Stimulated activated naive CD8-positive, alpha-beta T cell treated with anti-CD3 and anti-CD28 coated beads, Interleukin-15, Interleukin-2, amounts not matched to agents 100 U/mL and 50 U/mL, for 24 hours (primary cell): ENCODE results near the gene KIF26A.

ENCODE experiments used
- ATAC-seq: fragments of 150-1000 bp; cut with Tn5 transposase; one replicate; pipeline ENCODE4 v1.10.0; 2021
- DNase-seq: peaks from one replicate; pipeline ENCODE4 v3.0.0; 2021

KIF26A gene

DNA sequence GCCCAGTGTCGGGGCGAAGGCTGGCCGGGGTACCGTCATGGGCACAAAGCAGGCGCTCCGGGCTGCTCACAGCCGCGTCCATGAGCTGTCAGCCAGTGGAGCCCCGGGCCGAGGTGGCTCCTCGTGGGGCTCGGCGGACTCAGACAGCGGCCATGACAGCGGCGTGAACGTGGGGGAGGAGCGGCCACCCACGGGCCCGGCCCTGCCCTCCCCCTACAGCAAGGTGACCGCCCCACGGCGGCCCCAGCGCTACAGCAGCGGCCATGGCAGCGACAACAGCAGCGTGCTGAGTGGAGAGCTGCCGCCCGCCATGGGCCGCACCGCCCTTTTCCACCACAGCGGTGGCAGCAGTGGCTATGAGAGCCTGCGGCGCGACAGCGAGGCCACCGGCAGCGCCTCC lies 39.0 kb downstream of the KIF26A start:
- no peak for DNase-seq

DNA sequence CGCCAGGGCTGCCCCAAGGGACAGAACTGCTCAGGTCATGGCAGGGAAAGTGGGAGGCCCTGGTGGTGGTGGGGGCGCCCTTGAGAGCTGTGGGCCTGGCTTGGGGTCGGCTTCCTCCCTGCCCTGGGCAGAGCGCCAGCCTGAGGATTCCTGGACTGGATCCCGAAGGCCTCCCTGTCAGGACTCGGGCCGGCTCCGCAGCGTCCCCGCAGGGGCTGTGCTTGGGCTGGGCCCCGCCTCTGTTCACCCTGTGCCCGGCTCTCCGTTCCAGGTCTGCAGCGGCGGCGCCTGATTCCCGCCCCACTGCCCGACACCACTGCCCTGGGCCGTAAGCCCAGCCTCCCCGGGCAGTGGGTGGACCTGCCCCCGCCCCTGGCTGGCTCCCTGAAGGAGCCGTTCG lies 39.9 kb downstream of the KIF26A start:
- ATAC-seq = no peak

More for the DNA sequence above, 39.0 kb downstream of the KIF26A start:
- ATAC-seq = no peak

DNA sequence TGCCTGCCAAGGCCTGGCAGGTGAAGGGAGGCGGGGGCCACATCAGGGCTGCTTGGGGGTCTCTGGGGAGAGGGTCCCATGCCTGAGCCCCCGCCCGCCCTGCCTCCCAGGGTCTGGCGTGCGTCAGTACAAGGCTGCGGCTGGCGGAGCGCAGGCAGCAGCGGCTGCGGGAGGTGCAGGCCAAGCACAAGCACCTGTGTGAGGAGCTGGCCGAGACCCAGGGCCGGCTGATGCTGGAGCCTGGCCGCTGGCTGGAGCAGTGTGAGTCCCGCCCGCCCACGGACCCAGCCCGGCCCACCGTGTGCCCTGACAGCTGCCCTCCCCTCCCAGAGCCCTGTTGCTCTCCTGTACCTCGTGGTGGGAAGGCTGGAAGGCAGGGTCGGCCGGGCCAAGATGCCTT lies 40.7 kb downstream of the KIF26A start:
- DNase-seq (no peak), ATAC-seq (no peak)

More for the DNA sequence above, 39.9 kb downstream of the KIF26A start:
- no peak for DNase-seq

DNA sequence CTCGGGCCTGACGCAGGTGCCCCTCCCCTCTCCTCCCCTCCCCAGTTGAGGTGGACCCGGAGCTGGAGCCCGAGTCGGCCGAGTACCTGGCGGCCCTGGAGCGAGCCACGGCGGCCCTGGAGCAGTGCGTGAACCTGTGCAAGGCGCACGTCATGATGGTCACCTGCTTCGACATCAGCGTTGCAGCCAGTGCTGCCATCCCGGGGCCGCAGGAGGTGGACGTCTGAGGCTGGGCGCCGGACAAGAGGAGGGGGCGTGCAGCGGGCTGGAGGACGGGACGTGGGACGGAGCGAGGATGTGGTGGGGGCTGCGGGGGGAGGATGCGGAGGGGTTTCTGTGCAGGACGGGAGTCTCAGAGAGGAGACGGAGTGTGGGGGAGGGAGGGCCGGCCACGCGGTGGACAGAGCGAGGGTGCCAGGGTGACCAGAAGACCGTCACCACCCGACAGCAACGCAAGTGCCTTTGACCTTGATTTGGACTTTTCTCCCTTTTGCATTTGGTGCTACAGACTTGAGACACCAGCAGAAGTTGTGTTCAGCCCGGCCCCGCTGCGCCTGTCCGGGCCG lies 41.3 kb downstream of the KIF26A start:
- no peak for ATAC-seq
- no peak for DNase-seq

DNA sequence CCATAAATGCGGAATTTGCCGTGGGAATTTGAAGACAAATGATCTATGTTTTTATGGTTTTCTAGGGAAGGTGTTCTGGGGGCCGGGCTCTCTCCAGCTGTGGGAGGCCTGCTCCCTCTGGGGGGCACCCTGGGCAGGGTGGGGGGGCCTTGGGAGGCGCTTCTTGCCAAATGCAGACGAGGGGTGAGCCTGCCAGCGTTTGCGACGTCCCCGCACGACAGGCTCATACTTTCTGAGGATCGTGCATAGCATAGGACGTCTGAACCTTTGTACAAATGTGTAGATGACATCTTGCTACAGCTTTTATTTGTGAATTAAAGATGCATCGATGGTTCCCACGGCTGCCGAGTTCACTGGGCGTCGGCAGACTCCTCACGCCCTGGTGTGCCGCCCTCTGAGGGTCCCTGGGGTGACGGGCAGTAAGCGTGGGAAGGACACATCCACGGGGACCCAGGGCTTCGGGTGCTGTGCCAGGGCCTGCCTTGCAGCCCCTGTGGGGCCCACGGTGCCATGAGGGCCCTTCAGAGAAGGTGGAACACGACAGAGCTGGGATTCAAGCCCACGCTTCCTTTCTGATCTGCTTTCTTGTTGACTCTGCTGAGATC lies 42.3 kb downstream of the KIF26A start:
- ATAC-seq (no peak), DNase-seq (no peak)

DNA sequence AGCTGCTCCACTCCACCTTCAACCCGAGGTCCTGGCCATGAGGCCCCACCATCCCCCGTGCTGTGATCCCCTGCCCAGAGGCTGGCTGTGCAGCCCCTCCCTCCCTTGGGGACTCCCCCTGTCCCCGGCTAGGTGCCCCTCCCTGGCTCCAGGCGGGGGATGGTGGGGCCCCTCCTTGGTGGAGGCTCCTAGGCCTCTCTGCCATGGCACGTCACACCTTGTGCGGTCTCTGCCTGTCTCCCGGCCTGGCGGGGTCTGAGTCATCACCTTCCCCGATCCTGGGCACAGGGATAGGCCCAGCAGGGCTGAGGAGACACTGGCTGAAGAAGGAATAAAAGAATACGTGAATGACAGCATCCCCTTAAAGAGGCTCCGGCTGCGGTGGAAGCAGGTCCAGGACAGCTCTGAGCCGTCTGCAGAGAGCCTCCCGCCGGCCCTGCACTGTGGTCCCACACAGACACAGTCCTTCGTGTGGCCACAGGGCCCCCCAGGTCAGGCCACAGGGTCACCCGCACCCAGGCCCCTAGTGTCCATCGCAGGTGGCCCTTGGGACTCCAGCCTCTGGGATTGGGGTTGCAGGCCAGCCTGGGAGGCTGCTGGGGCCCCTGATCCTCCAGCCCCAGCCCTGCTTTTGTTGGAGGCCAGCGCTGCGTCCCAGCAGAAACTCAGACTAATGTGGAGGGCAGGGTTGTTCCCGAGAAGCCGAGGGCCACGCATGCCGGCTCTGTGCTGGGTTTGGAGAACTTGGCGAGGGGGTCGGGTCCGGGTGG lies 43.6 kb downstream of the KIF26A start:
- DNase-seq (no peak), ATAC-seq (no peak)

DNA sequence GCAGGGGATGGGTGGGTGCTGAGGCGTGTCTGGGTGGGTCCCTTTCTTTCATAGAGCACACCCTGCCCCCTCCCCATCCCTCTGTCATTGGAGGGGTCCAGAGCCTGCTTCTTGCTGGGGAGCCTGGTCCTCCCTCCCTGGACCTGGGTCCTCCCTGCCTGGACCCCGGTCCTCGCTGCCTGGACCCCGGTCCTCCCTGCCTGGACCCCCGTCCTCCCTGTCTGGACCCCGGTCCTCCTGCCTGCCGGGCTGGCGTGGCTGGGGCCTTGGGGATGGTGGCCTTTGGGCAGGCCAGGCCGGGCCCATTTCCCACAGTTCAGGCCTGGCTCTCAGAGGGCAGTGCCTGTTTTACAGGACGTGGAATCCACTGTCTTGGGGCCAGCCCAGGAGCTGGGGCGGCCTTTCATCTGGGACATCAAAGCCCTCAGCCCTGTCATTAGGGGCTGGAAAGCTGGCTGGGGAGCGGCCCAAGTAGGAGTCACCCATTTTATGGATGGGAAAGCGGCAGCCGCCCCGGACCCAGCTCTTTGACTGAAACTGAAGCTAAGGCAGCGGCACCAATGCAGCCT lies 44.6 kb downstream of the KIF26A start:
- DNase-seq (no peak), ATAC-seq (no peak)

DNA sequence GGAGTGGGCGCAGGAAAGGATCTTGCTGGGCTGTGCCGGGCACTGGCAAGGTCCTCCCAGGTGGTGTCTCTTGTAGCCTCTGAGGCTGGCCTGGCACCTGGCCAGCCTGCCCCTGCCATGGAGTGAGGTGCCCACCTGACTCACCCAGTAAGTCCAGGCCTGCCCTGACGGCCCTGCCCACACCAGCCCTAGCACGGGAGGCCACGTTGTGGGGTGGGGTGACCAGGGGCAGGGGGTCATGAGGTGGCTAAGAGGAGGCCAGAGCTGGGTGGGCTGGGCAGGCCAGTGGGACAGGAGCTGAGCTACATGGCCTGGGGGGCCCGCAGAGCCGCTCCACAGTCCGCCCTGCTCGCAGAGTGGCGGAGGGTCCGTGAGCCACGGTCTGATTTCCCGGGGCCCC lies 45.4 kb downstream of the KIF26A start:
- no peak for DNase-seq
- no peak for ATAC-seq

DNA sequence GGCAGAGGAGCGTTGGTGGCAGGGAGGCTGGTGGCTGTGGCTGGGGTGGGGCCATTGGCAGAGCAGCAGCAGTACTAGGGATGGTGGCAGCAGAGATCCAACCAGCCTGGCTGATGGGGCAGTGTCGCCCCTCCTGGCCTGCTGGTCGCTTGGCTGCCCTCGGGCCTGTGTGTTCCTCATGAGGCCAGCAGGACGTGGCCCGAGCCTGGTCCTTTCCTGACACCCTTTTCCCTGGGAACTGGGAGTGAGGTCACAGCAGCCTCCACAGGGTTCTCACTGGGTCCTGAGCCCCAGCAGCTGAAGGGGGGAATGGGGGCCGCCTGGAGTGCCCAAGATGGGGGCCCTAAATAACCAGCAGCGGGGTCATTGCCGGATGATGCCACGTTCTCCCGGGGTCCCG lies 46.1 kb downstream of the KIF26A start:
- no peak for ATAC-seq
- DNase-seq = no peak

DNA sequence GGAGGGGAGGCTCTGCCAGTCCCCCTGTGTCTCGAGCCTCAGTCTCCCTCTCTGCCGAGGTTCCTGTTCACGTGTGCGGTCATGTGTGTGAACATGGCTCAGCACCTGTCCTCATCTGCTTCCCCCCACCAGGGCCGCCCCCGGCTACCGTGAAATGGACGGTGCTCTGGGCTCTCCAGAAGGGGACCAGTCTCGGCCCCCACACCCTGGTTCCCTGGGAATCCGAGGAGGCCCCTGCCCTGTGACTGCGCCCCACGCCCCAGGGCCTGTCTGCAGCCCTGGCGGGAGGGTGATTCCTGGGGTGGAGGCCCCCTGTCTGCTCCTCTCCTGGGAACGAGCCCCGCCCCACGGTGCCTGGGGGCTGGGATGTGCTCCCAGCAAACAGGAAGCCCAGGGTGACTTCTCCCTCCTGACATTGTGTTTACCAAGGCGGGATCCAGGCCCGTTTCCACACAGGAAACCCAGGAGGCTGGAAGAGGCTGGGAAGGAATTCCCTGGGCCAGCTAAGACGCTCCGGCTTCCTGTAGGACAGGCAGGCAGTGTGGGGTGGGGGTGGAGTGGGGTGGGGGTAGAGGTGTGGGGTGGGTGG lies 46.6 kb downstream of the KIF26A start:
- no peak for ATAC-seq

DNA sequence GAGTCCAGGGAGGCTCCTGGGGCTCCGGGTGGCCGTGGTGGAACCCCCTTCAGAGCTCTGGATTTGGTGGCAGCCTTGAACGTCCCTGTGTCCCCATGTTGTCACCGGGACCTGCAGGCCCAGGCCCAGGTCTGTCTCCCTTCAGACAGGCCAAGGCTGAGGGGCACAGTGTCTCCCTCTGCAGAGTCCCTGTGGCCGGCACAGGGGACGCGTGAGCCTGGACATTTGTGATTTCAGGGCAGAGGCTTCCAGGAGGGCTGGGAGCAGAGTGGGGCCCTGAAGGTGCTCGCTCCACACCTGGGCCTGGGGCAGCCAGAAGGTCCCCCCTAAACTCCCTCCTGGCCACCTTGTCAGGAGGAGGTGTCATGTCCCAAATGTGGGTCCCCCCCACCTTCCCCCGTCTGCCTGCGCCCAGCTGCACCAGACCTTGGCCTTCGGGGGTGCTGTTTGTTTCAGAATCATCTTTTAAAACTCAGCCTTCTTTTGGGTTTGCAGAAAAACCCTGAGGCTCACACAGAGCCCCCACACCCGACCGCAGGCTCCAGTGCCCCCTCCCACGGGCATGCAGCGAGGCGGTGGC lies 47.6 kb downstream of the KIF26A start:
- ATAC-seq (no peak), DNase-seq (no peak)

More for the DNA sequence above, 46.6 kb downstream of the KIF26A start:
- DNase-seq = no peak

DNA sequence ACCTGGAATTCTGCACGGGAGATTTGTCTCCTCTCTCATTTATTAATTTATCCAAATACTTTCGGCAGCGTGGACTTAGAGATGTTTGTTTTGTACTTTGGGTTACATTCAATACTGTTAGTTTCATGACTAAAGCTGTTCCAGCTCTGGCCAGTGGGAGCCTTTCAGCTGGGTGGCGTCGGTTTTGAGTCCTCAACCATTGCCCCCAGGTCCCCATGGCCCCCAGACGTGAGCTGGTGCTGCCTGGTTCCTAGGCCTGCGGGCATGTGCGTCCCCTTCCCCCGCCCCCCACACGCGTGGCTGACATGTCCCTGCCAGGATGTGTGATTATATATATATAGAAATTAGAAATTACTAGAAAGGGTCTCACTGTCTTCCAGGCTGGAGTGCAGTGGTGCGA lies 48.2 kb downstream of the KIF26A start:
- ATAC-seq (no peak), DNase-seq (no peak)

DNA sequence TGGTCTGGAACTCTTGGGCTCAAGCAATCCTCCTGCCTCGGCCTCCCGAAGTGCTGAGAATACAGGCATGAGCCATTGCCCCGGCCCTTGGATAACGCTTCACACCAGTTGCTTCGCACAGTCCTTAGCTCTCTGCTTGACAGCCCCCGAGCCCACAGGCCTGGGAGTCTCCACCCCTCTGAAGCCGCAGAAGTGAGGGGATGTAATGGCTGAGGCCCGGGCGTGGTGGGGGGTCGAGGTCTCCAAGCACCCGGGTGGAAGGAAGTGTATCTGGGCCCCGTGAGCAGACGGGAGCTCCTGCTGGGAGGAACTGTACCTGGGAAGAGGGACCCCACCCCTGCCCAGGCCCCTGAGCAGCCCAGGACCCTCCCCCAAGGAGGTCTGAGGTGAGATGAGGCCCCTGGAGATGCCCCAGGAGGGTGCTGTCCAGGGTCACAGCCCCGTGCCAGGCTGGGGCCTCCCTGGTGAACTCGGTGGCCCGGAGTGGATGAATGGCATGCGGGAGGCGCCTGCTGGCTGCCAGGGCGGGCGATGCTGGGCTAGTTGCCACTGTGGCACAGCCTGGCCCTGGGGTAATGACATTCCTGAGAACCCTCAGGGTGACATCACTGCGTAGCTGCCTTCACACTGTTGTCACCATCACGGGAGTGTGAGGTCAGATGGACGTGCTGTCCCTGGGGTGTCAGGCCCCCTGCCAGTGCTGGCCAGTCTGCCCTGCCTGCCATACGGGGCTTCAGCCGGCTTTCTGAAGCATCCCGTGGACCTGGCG lies 48.9 kb downstream of the KIF26A start:
- no peak for DNase-seq
- ATAC-seq = no peak

DNA sequence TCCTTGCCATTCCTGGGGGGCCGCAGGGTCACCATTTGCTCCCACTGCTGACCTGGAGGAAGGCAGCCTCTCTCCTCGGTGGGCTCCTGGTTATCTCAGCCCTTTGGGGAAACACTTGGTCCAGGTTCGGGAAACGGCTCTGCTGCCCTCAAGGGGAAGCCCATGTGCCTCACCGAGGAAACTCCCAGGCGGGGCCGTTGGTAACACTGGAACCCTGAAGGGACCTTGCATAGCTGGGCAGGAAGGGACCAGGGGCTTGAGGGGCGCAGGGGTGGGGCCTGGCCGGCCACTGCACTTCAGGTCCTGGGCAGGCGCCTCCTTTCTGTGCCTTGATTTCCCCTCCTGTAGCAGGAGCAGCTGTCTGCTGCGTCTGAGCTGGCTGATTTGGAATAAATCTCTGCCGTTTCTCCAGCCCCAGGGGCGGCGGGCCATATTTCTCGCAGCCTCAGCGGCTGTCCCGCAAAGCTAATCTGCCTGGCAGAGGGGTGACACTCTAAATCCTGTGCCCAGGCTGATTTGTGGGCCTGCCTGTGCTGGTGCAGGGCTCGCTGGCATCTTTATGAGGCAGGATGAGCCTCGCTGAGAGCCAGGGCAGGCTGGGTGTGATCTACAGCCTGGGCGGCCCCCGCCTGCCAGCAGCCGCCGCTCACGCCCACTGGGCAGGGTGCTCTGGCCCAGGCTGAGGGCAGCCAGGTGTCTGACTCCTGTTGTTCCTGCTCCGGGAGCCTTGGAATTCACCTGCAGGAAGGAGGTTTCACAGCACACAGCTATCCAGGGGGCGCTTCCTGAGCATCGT lies 49.7 kb downstream of the KIF26A start:
- ATAC-seq (no peak), DNase-seq (no peak)

DNA sequence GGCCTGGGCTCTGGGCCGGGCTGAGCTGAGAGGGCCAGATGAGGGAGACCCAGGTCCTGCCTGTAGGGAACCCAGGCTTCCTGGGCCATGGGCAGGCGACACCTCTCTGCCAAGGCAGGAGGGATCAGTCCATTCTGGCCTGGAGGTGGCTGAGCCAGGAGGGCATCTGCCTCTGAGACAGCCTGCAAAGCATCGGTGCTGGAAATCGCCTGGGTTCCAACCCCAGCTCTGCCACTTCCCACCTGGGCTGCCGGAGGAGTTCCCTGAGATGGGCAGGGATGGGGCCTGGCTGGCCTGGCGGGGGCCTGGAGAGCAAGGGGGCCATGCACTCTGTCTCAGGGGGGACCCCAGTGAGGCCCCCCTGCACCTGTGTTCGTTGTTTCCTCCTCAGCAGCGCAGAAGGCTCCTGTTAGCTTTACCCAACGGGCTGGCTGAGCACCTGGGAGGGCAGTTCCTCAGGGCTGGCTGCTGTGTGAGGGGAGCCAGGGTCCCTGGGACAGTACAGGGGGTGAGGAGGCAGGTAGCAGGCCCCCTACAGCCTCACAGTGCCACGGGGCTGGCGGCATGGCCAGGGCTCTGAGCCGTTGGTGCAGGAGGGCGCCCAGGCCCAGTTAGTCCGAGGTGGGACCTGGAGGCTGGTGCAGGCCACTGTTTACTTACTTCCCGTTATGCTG lies 50.5 kb downstream of the KIF26A start:
- ATAC-seq (no peak), DNase-seq (no peak)

DNA sequence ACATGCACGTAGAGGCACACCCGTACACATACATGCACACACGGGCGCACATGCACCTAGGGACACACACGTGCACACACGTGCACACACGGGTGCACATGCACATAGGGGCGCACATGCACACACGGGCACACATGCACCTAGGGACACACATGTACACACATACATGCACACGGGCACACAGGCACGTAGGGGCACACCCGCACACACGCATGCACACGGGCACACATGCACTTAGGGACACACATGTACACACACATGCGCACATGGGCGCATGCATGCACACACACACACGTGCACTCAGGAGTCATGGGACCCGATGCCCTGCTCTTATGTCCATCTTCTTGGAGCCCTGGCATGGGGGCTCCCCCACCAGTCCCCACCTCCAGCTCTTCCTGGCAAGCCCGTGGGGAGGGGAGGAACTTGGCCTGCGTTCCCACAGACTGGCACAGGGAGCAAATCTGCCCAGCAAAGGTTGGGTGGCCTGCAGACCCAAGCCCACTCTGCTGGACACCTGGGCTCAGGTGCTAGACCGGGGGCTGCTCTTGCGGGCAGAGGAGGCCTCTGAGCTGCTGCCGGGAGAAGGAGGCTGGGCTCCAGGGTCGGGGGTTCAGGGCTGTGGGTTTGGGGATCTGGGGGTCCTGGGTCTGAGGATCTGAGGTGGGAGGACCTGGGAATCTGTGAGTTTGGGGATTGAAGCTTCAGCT lies 51.4 kb downstream of the KIF26A start:
- ATAC-seq (no peak), DNase-seq (no peak)

DNA sequence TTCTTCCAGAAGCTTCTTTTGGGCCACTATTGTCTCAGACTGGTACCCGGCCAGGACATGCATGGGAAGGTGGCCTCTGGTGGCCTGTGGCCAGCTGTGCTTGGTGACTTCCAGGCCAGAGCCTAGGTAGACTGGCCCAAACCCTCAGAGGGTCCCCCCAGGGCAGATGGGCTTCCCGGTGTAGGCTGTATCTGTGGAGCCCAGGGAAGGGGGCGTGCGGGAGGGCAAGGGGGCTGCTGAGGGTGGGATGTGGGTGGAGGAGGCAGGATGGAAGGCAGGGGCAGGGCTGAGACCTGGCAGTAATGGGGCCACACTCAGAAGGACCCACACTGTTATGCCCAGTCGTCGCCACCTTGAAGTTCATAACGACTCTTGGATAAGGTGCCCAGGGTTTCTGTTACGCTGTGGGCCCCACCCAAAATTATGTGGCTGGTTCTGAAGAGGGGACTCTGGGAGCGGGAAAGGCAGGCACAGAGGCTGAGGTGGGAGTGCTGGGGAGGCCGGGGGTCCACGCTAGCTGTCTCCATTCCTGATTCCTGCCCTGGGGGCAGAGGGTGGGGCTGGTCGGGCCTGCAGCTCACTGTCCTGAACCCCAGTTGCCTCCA lies 52.1 kb downstream of the KIF26A start:
- ATAC-seq = no peak

DNA sequence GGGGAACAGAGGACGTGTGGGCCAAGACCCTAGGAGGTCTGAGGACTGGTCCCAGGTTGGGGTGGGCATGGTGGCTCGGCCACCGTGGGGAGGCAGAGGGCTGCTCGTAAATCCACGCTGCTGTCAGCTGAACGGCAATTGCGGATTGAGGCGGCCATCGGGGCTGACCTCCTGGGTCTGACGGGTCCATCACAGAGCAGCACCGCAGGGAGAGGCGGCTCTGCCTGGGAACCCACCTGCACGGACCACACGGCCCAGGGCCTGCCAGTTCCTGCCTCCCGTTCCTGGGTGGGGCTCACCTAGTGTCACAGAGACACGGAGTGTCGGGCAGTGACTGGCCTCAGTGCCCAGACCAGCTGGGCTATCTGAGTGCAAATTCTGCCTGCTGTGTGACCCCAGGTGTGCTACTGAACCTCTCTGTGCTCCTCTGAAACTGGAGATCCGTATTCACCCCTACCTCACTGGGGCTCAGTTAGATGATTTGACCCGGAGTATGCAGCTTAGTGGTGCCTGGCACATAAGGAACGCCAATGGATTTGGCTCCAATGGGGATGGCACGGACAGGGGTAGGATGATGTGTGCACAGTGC lies 53.1 kb downstream of the KIF26A start:
- ATAC-seq = no peak
- no peak for DNase-seq

More for the DNA sequence above, 52.1 kb downstream of the KIF26A start:
- no peak for DNase-seq
